ENCODE results near the gene ADAMTS16. TPM values are rescaled to one million over a fixed set of nuclear protein-coding genes. Genes with fewer than 3 reads are reported as not detected.

The ADAMTS16 gene
- total and polyA plus RNA-seq, 9 donors: 7.4 to 32.7 (median 13.6) TPM

DNA sequence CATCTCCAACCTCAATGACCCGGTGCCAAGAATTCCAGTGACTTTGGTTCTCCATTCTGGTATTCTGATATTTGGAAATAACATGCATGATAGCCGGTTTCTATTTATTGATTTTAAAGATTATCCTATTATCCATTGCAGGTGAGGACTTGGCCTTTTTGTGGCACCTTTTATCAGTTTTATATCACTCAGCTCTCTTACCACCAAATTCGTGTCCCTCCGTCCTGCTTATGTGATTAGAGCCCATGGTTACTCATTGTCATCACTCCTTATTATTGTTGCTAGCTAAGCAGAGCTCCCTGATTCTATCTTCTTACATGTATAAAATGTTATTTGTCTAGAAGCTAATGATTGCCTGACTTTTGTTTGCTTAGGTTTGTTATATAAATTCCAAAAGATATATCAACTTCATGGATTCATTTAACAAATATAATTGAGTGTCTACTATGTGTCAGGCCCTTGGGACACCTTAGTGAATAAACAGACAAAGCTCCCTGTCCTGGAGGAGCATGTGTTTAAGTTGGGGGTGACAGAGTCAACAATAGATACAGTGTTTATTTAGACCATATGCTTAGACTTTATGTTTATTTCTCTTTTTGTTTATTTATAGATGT is 138.2 kb downstream of the ADAMTS16 start:
- no peaks in the 10 kb centered on the region for H3K4me1 ChIP-seq (ENCODE audit: insufficient read depth)
- H3K27me3 ChIP-seq: peaks cover 2% of the 10 kb centered on the region
- H3K9me3 ChIP-seq: no peaks in the 10 kb centered on the region
- no peak for DNase-seq
- no peaks in the 10 kb centered on the region for H3K36me3 ChIP-seq
- WGBS, 3 donors: 90 to 94% (median 93%) methylated on average over 4 of the region's 4 CpGs
- no peak overlapping the region for H3K27ac ChIP-seq
- intact Hi-C loops (cut with DNase I): no loop called here
- TF ChIP-seq POLR2A (IDR thresholded peaks at IDR 0.05): no peak
- TF ChIP-seq, protein P1, sequence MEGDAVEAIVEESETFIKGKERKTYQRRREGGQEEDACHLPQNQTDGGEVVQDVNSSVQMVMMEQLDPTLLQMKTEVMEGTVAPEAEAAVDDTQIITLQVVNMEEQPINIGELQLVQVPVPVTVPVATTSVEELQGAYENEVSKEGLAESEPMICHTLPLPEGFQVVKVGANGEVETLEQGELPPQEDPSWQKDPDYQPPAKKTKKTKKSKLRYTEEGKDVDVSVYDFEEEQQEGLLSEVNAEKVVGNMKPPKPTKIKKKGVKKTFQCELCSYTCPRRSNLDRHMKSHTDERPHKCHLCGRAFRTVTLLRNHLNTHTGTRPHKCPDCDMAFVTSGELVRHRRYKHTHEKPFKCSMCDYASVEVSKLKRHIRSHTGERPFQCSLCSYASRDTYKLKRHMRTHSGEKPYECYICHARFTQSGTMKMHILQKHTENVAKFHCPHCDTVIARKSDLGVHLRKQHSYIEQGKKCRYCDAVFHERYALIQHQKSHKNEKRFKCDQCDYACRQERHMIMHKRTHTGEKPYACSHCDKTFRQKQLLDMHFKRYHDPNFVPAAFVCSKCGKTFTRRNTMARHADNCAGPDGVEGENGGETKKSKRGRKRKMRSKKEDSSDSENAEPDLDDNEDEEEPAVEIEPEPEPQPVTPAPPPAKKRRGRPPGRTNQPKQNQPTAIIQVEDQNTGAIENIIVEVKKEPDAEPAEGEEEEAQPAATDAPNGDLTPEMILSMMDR (IDR thresholded peaks at IDR 0.05): no peak
- no peak for TF ChIP-seq EP300 (IDR thresholded peaks at IDR 0.05)
- H3K4me3 ChIP-seq: no peak overlapping the region

DNA sequence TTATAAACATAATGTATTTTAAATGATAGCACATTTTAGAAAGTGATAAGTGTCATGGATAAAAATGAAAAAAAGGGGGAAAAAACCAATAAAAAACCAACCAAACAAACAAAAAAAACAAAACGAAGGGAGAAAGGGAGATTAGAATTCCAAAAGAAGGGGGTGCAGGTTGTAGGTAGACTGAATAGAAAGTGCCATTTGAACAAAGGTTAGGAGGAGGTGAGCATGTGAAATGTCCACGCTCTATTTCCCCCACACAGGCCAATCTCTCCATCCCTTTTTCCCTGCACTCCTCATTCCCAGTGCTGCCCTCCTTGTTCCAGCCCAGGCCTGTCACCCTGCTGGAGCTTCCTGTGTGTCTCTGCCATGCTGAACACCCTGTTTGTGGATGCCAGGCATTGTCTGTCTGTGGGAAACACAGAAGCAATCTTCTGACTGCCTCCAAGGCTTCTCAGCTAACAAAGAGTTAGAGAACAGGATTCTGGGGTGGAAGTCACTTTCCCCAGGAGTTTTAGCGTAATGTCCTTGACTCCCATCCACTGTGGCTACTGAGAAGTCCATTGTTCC is 138.8 kb downstream of the ADAMTS16 start:
- DNase-seq: no peak
- no peak overlapping the region for H3K4me3 ChIP-seq
- H3K27ac ChIP-seq: no peak overlapping the region
- 76 to 90% (median 86%) methylated on average over 3 of the region's 3 CpGs for WGBS, 3 donors
- H3K9me3 ChIP-seq: no peaks in the 10 kb centered on the region
- H3K4me1 ChIP-seq (ENCODE audit: insufficient read depth): no peaks in the 10 kb centered on the region
- intact Hi-C loops (cut with DNase I): no loop called here
- no peak for TF ChIP-seq POLR2A (IDR thresholded peaks at IDR 0.05)
- TF ChIP-seq, protein P1 (IDR thresholded peaks at IDR 0.05): no peak
- TF ChIP-seq EP300 (IDR thresholded peaks at IDR 0.05): no peak
- peaks cover 2% of the 10 kb centered on the region for H3K27me3 ChIP-seq
- no peaks in the 10 kb centered on the region for H3K36me3 ChIP-seq

DNA sequence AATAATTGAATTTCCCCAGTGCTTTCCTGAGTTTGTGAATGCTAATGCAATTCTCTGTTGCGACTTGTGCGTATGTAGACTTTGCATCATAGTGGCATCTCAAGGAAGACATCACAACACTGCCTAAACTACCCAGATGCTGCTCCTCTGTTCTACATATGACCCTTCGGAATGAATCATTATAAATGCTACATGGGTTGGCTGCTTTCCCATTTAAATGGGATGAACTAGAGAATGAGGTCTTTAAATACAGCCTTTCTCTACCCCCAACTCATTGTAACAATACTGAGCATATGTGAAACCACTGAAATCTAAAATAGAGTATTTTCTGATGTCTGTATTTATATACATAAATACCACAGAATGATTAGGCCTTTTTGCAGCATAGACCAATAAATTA is 145.8 kb downstream of the ADAMTS16 start:
- TF ChIP-seq, protein P1 (IDR thresholded peaks at IDR 0.05): no peak
- TF ChIP-seq EP300 (IDR thresholded peaks at IDR 0.05) (no peak), POLR2A (IDR thresholded peaks at IDR 0.05) (no peak)
- 91 to 98% (median 93%) methylated on average over 3 of the region's 3 CpGs for WGBS, 3 donors
- DNase-seq: no peak
- intact Hi-C loops (cut with DNase I): no loop called here
- H3K27me3 ChIP-seq: peaks cover 2% of the 10 kb centered on the region
- H3K27ac ChIP-seq: no peak overlapping the region
- H3K4me1 ChIP-seq (ENCODE audit: insufficient read depth): peaks cover 3% of the 10 kb centered on the region
- H3K4me3 ChIP-seq: no peak overlapping the region
- H3K36me3 ChIP-seq: no peaks in the 10 kb centered on the region
- no peaks in the 10 kb centered on the region for H3K9me3 ChIP-seq

DNA sequence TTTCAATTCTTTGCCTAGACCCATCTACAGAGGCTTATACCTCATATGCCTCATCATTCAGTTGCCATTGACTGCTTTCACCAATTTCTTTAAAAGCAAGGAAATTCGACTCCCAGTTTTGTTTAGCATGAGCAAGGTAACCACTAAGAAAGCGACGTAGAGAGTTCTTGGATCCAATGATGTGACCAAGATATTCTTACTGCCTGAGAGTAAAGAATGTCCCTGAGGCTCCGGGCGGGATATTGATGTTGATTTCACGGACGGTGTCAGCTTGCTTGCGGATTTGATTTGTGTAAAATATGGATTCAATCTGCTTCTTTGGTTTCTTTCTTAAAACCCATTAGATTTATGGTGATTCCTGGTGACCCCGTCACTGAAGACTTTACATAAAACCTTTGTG is 147.3 kb downstream of the ADAMTS16 start:
- intact Hi-C loops (cut with DNase I): no loop called here
- H3K9me3 ChIP-seq: no peaks in the 10 kb centered on the region
- peaks cover 8% of the 10 kb centered on the region for H3K4me1 ChIP-seq (ENCODE audit: insufficient read depth)
- TF ChIP-seq EP300 (IDR thresholded peaks at IDR 0.05) (no peak), POLR2A (IDR thresholded peaks at IDR 0.05) (no peak)
- TF ChIP-seq, protein P1 (IDR thresholded peaks at IDR 0.05): no peak
- H3K27me3 ChIP-seq: peaks cover 2% of the 10 kb centered on the region
- no peak for DNase-seq
- WGBS, 3 donors: 94 to 96% (median 96%) methylated on average over 9 of the region's 9 CpGs
- H3K4me3 ChIP-seq: no peak overlapping the region
- no peak overlapping the region for H3K27ac ChIP-seq
- H3K36me3 ChIP-seq: no peaks in the 10 kb centered on the region

Data from ovary (tissue), 9 donors.